G401 (cell line): Measurements from ENCODE around the gene KIF19. TPM values are rescaled to one million over a fixed set of nuclear protein-coding genes. Genes with fewer than 3 reads are reported as not detected.
A peak's percentile ranks its signal among the peaks of the same experiment; 100 is the strongest.
"Not testable (repeated sequence)": the region's sequence is repeated elsewhere in the genome, so short reads cannot be mapped to it uniquely, and the experiment has no call there.

ENCODE experiments used
- DNase-seq: peaks from one replicate; pipeline ENCODE4 v3.0.0-alpha.2; 2015; ENCODE audit warnings: low spot score
- in situ Hi-C: cut with HindIII; loops from 2 replicates; pipeline ENCODE4 v1.10.0; 2016; ENCODE audit warnings: low sequenced_read_pairs, mixed read lengths
- total RNA-seq: library from RNA; depleted of rRNA; stranded (reverse); fragments of >200 nt; shearing (Covaris generic); gene quantifications from 2 replicates; pipeline ENCODE4 v1.2.3, GENCODE V29; 2014; rRNA removed

KIF19 gene
- total RNA-seq, 1 experiment from 2014 or later: not detected

- in situ Hi-C loops: no loop called here
- DNase-seq: no peak
Observed at GRCh38 chr17:74402048-74402447, 76.0 kb downstream of the KIF19 start.

- in situ Hi-C loops: no loop called here
- peak; percentile 85 for DNase-seq
Observed at GRCh38 chr17:74403512-74404137, 77.6 kb downstream of the KIF19 start.

DNA sequence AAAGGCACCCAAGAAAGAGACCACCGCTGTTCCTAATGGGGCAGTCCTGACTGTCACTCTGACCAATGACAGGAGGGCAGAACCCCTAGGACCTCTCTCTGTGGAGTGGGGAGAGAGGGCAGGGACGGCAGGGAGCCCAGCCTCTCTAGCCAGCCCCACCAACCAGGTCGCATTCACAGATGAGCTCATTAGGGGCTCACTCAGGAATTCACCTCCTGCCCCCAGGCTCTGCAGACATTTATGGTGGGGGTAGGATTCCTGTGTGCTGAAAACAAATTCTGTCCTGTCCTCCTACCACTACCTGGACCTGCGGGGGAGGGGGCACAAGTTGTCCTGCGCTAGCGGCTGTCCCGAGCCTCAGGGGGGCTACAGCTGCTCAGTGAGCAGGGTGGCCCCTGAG is 78.2 kb downstream of the KIF19 start:
- no peak for DNase-seq
- in situ Hi-C loops: no loop called here

DNA sequence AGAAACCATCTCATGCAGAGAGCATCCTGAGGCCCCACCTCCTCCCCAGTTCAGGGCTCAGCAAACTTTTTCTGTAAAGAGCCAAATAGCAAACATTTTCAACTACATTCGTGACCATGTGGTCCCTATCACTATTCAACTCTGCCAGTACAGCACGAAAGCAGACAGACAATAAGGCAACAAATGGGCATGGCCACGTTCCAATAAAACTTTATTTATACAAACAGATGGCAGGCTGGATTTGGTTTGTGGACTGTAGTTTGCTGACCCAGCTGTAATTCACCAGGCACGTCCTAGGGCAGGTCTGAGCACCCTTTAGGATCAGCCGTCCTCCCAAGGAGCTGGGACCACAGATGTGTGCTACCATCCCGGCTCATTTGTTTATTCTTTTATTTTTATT is 78.8 kb downstream of the KIF19 start:
- no peak for DNase-seq
- in situ Hi-C loops: no loop called here

DNA sequence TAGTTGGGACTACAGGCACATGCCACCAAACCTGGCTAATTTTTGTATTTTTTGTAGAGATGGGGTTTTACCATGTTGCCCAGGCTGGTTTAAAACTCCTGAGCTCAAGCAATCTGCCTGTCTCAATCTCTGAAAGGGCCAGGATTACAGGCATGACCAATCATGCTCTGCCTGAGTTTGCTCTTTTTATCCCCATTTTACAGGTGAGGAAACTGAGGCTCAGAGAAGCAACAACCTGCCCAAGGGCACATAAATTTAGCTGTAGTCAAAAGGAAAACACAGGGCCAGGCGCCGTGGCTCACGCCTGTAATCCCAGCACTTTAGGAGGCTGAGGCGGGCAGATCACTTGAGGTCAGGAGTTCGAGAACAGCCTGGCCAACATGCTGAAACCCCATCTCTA is 79.3 kb downstream of the KIF19 start:
- in situ Hi-C loops, DNase-seq: not testable (repeated sequence)

Other genes starting within 250 kb of the KIF19 start
- 1,888 and 3,125 TPM in 2 replicates for gene RPL38, start 122.5 kb upstream of the KIF19 start, total RNA-seq
- gene TTYH2, start 112.7 kb upstream of the KIF19 start, total RNA-seq: 3.4 and 7.6 TPM in 2 replicates
- gene DNAI2, start 52.0 kb upstream of the KIF19 start, total RNA-seq: not detected in 2 replicates
- gene BTBD17, start 35.6 kb downstream of the KIF19 start, total RNA-seq: not detected in 2 replicates
- not detected in 2 replicates for gene GPR142, start 41.3 kb downstream of the KIF19 start, total RNA-seq
- gene GPRC5C, start 105.9 kb downstream of the KIF19 start, total RNA-seq: 8.7 and 9.4 TPM in 2 replicates
- not detected in 2 replicates for gene CD300A, start 140.4 kb downstream of the KIF19 start, total RNA-seq
- not detected in 2 replicates for gene CD300LB, start 205.2 kb downstream of the KIF19 start, total RNA-seq
- not detected in 2 replicates for gene CD300C, start 219.9 kb downstream of the KIF19 start, total RNA-seq
- gene CD300H, start 241.3 kb downstream of the KIF19 start, total RNA-seq: not detected in 2 replicates